Right hindlimb (tissue), 1 donor: ENCODE results near the gene MAP2K5.
A peak's percentile ranks its signal among the peaks of the same experiment; 100 is the strongest.

Experiments used
- DNase-seq: peaks from one replicate; pipeline ENCODE4 v3.0.0-alpha.2; 2018

MAP2K5 gene

GRCh38 chr15:67809866-67810265 is 267.4 kb downstream of the MAP2K5 start:
- DNase-seq = peak; percentile 5

GRCh38 chr15:67812241-67812644 is 269.7 kb downstream of the MAP2K5 start:
- peak; percentile 12 for DNase-seq

GRCh38 chr15:67813104-67813634 is 270.7 kb downstream of the MAP2K5 start:
- peak; percentile 4 for DNase-seq

GRCh38 chr15:67815036-67815592 is 272.6 kb downstream of the MAP2K5 start:
- DNase-seq = peak; percentile 1

GRCh38 chr15:67816668-67817067 is 274.2 kb downstream of the MAP2K5 start:
- no peak for DNase-seq

GRCh38 chr15:67818464-67818863 is 276.0 kb downstream of the MAP2K5 start:
- no peak for DNase-seq

- DNase-seq = no peak
These were observed 277.1 kb downstream of the MAP2K5 start for GRCh38 chr15:67819636-67820035.

- no peak for DNase-seq
These were observed 277.9 kb downstream of the MAP2K5 start for GRCh38 chr15:67820122-67820991.

GRCh38 chr15:67820992-67821783 is 278.7 kb downstream of the MAP2K5 start:
- peak; percentile 87 for DNase-seq

- no peak for DNase-seq
These were observed 279.4 kb downstream of the MAP2K5 start for GRCh38 chr15:67821784-67822440.

GRCh38 chr15:67822537-67823313 is 280.2 kb downstream of the MAP2K5 start:
- no peak for DNase-seq

- DNase-seq = no peak
These were observed 281.1 kb downstream of the MAP2K5 start for GRCh38 chr15:67823314-67824196.

GRCh38 chr15:67824197-67824968 is 281.9 kb downstream of the MAP2K5 start:
- no peak for DNase-seq

GRCh38 chr15:67824976-67825880 is 282.7 kb downstream of the MAP2K5 start, which contains the start of gene SKOR1:
TSS of gene SKOR1 (plus strand) at chr15:67825509. CDS start at chr15:67825603, 94 bp downstream.
- peak; percentile 53 for DNase-seq

- DNase-seq = no peak
These were observed 283.6 kb downstream of the MAP2K5 start for GRCh38 chr15:67825881-67826716.

- no peak for DNase-seq
These were observed 284.4 kb downstream of the MAP2K5 start for GRCh38 chr15:67826717-67827561.
